Measurements from ENCODE around the gene FAM43B.

DNA sequence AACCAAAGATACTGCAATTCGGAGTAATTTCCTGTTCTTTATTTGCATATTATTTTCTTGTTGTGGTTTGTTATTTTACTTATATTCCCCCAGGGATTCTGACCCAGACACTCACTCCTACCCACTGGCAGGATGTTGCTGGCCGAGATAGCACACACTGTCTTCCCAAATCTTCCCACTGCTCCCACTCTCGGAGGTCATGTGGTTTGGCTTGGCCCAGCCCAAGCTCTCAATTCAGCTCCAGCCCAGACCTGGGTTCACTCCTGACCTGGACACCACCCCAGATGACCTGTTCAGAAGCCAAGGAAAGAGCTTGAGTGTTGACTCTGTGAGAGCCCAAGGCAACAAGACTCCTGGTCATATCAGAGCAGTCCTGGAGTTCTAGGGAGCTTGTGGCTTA lies 1.2 kb upstream of the FAM43B start:
- TF ChIP-seq, protein P1, sequence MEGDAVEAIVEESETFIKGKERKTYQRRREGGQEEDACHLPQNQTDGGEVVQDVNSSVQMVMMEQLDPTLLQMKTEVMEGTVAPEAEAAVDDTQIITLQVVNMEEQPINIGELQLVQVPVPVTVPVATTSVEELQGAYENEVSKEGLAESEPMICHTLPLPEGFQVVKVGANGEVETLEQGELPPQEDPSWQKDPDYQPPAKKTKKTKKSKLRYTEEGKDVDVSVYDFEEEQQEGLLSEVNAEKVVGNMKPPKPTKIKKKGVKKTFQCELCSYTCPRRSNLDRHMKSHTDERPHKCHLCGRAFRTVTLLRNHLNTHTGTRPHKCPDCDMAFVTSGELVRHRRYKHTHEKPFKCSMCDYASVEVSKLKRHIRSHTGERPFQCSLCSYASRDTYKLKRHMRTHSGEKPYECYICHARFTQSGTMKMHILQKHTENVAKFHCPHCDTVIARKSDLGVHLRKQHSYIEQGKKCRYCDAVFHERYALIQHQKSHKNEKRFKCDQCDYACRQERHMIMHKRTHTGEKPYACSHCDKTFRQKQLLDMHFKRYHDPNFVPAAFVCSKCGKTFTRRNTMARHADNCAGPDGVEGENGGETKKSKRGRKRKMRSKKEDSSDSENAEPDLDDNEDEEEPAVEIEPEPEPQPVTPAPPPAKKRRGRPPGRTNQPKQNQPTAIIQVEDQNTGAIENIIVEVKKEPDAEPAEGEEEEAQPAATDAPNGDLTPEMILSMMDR (IDR thresholded peaks at IDR 0.05; ENCODE audit: borderline replicate concordance, extremely low read depth, low read length, poor library complexity, severe bottlenecking) = no peak
- TF ChIP-seq EZH2 (IDR thresholded peaks at IDR 0.05; ENCODE audit: borderline replicate concordance, low read depth, low read length, severe bottlenecking) = no peak
